Neural cell (in vitro differentiated cells): Measurements from ENCODE around the gene CYP46A1. TPM values are rescaled to one million over a fixed set of nuclear protein-coding genes. Genes with fewer than 3 reads are reported as not detected.

ENCODE experiments used
- H2AFZ ChIP-seq: fragments of 200-600, 300-800 bp; sonication (generic), shearing (Covaris generic); 2 replicates; pipeline ENCODE4 v1.6.0; 2014; ENCODE audit warnings: low read depth, mild to moderate bottlenecking, antibody characterized with exemption, low read length, moderate library complexity
- H3F3A ChIP-seq: fragments of 200-600 bp; shearing (Covaris generic); 2 replicates; pipeline ENCODE4 v1.6.1; 2016; ENCODE audit warnings: mild to moderate bottlenecking, moderate library complexity, mixed read lengths, antibody characterized with exemption, low read length; ENCODE audit not compliant: insufficient read depth, poor library complexity, severe bottlenecking
- H3K27ac ChIP-seq: fragments of 200-600, 300-800 bp; sonication (generic), shearing (Covaris generic); 2 replicates; pipeline ENCODE4 v1.5.1; 2014; ENCODE audit warnings: mild to moderate bottlenecking, low read length, moderate library complexity
- H3K27me3 ChIP-seq: fragments of 300-800, 200-600 bp; sonication (generic), shearing (Covaris generic); 2 replicates; pipeline ENCODE4 v1.6.0; 2014; ENCODE audit warnings: mild to moderate bottlenecking, low read depth, low read length, moderate library complexity; ENCODE audit not compliant: insufficient read depth
- H3K36me3 ChIP-seq: fragments of 300-800, 200-600 bp; sonication (generic), shearing (Covaris generic); 2 replicates; pipeline ENCODE4 v1.5.1; 2014; ENCODE audit warnings: mild to moderate bottlenecking, antibody characterized with exemption, low read length, moderate library complexity; ENCODE audit not compliant: insufficient read depth
- H3K4me2 ChIP-seq: fragments of 300-800, 200-600 bp; sonication (generic), shearing (Covaris generic); 2 replicates; pipeline ENCODE4 v1.6.0; 2014; ENCODE audit warnings: mild to moderate bottlenecking, low read length
- H3K4me3 ChIP-seq: fragments of 300-800, 200-600 bp; sonication (generic), shearing (Covaris generic); 2 replicates; pipeline ENCODE4 v1.5.1; 2014; ENCODE audit warnings: mild to moderate bottlenecking, low read length, moderate library complexity
- H3K79me2 ChIP-seq: fragments of 200-600 bp; shearing (Covaris generic); replicated peaks from 2 replicates; pipeline ENCODE4 v1.6.0; 2014; ENCODE audit warnings: mild to moderate bottlenecking, low read length, moderate library complexity; ENCODE audit not compliant: insufficient read depth
- H3K9ac ChIP-seq: fragments of 300-800, 200-600 bp; sonication (generic), shearing (Covaris generic); 2 replicates; pipeline ENCODE4 v1.6.1; 2016; ENCODE audit warnings: mild to moderate bottlenecking, low read length, mixed read lengths
- H3K9me2 ChIP-seq: fragments of 200-600 bp; shearing (Covaris generic); 2 replicates; pipeline ENCODE4 v1.6.1; 2016; ENCODE audit warnings: mild to moderate bottlenecking, low read length, mixed read lengths; ENCODE audit not compliant: insufficient read depth
- H3K9me3 ChIP-seq: fragments of 200-600, 300-800 bp; sonication (generic), shearing (Covaris generic); 2 replicates; pipeline ENCODE4 v1.6.1; 2016; ENCODE audit warnings: mild to moderate bottlenecking, mixed run types, low read length, moderate library complexity, mixed read lengths
- H4K20me1 ChIP-seq: fragments of 200-600 bp; shearing (Covaris generic); 2 replicates; pipeline ENCODE4 v1.6.1; 2016; ENCODE audit warnings: mild to moderate bottlenecking, mixed run types; ENCODE audit not compliant: insufficient read depth
- EP300 ChIP-seq: fragments of 450-650 bp; conservative IDR thresholded peaks from 2 replicates; pipeline ENCODE4 v1.6.1; 2014; ENCODE audit warnings: antibody characterized with exemption, mild to moderate bottlenecking, moderate library complexity; ENCODE audit not compliant: poor library complexity, severe bottlenecking
- EZH2 ChIP-seq: fragments of 200-600, 300-800 bp; shearing (Covaris generic), sonication (generic); IDR thresholded peaks from 2 replicates; pipeline ENCODE4 v1.6.1; 2014; ENCODE audit warnings: antibody characterized with exemption, low read length, borderline replicate concordance, mild to moderate bottlenecking; ENCODE audit not compliant: insufficient read depth, poor library complexity, severe bottlenecking
- MXI1 ChIP-seq: fragments of 450-650 bp; conservative IDR thresholded peaks from 2 replicates; pipeline ENCODE4 v1.6.1; 2014; ENCODE audit warnings: antibody characterized with exemption, mild to moderate bottlenecking; ENCODE audit not compliant: poor library complexity, severe bottlenecking
- POLR2AphosphoS5 ChIP-seq: IDR thresholded peaks from 2 replicates; pipeline ENCODE4 v1.6.1; 2012
- RAD21 ChIP-seq: fragments of 450-650 bp; conservative IDR thresholded peaks from 2 replicates; pipeline ENCODE4 v1.6.1; 2014; ENCODE audit warnings: antibody characterized with exemption, mild to moderate bottlenecking, moderate library complexity
- REST ChIP-seq: IDR thresholded peaks from 2 replicates; pipeline ENCODE4 v1.6.1; 2012; ENCODE audit warnings: borderline replicate concordance
- SMC3 ChIP-seq: fragments of 450-650 bp; conservative IDR thresholded peaks from 2 replicates; pipeline ENCODE4 v1.6.1; 2014; ENCODE audit warnings: antibody characterized with exemption, mild to moderate bottlenecking, moderate library complexity; ENCODE audit not compliant: poor library complexity
- TAF1 ChIP-seq: IDR thresholded peaks from 2 replicates; pipeline ENCODE4 v1.6.1; 2012; ENCODE audit warnings: low read depth
- polyA plus RNA-seq: library from polyadenylated mRNA; depleted of rRNA; stranded (reverse); fragments of >200 nt; gene quantifications from 2 replicates; pipeline ENCODE4 v1.2.3, GENCODE V29; 2014
- TF ChIP-seq, protein P1 (sequence below): fragments of 450-650 bp; IDR thresholded peaks from 2 replicates; pipeline ENCODE4 v1.5.1; 2014; ENCODE audit warnings: antibody characterized with exemption, mild to moderate bottlenecking, moderate library complexity; ENCODE audit not compliant: poor library complexity, severe bottlenecking

Gene CYP46A1
- polyA plus RNA-seq, 1 donor from 2014 or later = 5.4 TPM

- no peaks in the 10 kb centered on the region for H3K9me3 ChIP-seq
- no peaks in the 10 kb centered on the region for H3K27me3 ChIP-seq
- H4K20me1 ChIP-seq = no peaks in the 10 kb centered on the region
- no peaks in the 10 kb centered on the region for H3K36me3 ChIP-seq
- no peak overlapping the region for H3K4me3 ChIP-seq
- H3K9me2 ChIP-seq = no peaks in the 10 kb centered on the region
- H3F3A ChIP-seq = no peaks in the 10 kb centered on the region
- H3K9ac ChIP-seq = no peak overlapping the region
- TF ChIP-seq EZH2 = no peak
- TF ChIP-seq POLR2AphosphoS5 = no peak
- TF ChIP-seq EP300 = no peak
- no peak for TF ChIP-seq SMC3
- TF ChIP-seq, protein P1, sequence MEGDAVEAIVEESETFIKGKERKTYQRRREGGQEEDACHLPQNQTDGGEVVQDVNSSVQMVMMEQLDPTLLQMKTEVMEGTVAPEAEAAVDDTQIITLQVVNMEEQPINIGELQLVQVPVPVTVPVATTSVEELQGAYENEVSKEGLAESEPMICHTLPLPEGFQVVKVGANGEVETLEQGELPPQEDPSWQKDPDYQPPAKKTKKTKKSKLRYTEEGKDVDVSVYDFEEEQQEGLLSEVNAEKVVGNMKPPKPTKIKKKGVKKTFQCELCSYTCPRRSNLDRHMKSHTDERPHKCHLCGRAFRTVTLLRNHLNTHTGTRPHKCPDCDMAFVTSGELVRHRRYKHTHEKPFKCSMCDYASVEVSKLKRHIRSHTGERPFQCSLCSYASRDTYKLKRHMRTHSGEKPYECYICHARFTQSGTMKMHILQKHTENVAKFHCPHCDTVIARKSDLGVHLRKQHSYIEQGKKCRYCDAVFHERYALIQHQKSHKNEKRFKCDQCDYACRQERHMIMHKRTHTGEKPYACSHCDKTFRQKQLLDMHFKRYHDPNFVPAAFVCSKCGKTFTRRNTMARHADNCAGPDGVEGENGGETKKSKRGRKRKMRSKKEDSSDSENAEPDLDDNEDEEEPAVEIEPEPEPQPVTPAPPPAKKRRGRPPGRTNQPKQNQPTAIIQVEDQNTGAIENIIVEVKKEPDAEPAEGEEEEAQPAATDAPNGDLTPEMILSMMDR = no peak
- no peak for TF ChIP-seq RAD21
- no peak for TF ChIP-seq REST
- no peak for TF ChIP-seq TAF1
- no peak for TF ChIP-seq MXI1
- H3K4me2 ChIP-seq = no peak overlapping the region
- no peak overlapping the region for H3K27ac ChIP-seq
- no peaks in the 10 kb centered on the region for H3K79me2 ChIP-seq
- H2AFZ ChIP-seq = no peak overlapping the region
Observed at GRCh38 chr14:99733211-99733539, 49.1 kb downstream of the CYP46A1 start.

DNA sequence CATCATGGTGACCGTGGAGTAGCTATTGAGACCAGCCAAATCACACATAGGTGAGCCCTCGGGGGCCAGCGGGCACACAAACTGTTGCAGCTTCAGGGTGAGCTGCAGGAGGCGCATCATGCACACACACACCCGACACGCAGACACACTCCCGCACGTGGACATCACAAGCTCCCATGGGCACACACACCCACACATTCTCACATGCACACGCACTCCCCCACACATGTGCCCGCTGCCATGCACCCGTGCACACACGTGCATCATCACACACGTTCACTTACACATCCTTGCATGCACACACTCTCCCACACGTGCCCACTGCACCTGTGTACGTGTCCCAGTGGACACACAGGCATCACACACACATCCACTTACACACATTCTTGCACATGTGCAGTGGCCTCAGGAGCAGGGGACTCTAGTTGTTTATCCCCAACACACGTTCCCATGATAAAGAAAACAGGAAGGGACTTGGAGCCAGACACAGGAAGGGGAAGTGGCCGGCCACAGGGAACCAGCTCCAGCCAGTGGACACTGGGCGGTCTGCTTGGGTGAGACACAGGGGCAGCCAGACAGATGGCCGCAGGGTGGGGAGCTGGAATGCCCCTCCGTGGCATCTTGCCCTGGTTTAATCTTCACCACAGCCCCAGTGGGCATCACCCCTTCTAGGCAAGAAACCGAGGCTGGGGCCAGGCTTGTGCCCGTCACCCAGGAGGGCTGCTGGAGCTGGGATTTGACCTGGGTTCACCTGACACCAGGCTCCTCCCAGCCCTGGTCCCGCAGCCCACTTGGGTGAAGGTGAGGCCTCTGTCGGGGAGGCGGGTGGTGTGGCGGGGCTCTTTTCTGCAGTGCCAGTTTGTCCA lies 49.7 kb downstream of the CYP46A1 start:
- Histone ChIP-seq H3K79me2 (no peaks in the 10 kb centered on the region), H3K9me2 (no peaks in the 10 kb centered on the region), H3K27ac (no peak overlapping the region), H4K20me1 (no peaks in the 10 kb centered on the region), H3K4me3 (no peak overlapping the region), H3K36me3 (no peaks in the 10 kb centered on the region), H3K27me3 (no peaks in the 10 kb centered on the region), H3K9ac (no peak overlapping the region), H3K9me3 (no peaks in the 10 kb centered on the region), H3F3A (no peaks in the 10 kb centered on the region), H2AFZ (no peak overlapping the region), H3K4me2 (no peak overlapping the region)
- TF ChIP-seq RAD21 (no peak), MXI1 (no peak), REST (no peak), EP300 (no peak), POLR2AphosphoS5 (no peak), TAF1 (no peak), SMC3 (no peak), EZH2 (no peak)
- TF ChIP-seq, protein P1 = no peak
